Measurements from ENCODE around the gene NFRKB.

DNA sequence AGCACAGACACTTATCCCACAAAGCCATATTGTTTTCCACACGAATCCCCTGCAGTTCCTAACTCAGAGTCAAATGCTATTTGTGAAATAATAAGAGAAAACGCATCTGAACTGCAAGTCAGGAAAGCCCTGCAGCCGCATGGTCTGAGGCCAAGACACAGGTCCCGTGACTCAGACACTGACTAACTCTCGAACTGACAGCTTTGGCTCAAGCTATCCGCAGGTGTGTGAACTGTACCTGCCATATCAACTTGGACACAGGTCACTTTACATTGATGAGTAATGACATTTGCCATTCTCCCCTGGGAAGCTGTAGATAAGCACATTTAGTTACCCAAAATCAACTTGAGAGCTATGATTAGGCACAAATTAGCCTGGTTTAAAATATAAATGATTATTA lies 34.9 kb upstream of the NFRKB start:
- TF ChIP-seq EP300 (IDR thresholded peaks at IDR 0.05; ENCODE audit: low read depth) (no peak), POLR2AphosphoS5 (IDR thresholded peaks at IDR 0.05) (no peak), POLR2A (IDR thresholded peaks at IDR 0.05) (no peak)
- TF ChIP-seq, protein P1, sequence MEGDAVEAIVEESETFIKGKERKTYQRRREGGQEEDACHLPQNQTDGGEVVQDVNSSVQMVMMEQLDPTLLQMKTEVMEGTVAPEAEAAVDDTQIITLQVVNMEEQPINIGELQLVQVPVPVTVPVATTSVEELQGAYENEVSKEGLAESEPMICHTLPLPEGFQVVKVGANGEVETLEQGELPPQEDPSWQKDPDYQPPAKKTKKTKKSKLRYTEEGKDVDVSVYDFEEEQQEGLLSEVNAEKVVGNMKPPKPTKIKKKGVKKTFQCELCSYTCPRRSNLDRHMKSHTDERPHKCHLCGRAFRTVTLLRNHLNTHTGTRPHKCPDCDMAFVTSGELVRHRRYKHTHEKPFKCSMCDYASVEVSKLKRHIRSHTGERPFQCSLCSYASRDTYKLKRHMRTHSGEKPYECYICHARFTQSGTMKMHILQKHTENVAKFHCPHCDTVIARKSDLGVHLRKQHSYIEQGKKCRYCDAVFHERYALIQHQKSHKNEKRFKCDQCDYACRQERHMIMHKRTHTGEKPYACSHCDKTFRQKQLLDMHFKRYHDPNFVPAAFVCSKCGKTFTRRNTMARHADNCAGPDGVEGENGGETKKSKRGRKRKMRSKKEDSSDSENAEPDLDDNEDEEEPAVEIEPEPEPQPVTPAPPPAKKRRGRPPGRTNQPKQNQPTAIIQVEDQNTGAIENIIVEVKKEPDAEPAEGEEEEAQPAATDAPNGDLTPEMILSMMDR (IDR thresholded peaks at IDR 0.05), result no peak

Data from transverse colon (tissue), 4 donors.